Body of pancreas (tissue), 4 donors: ENCODE data around the gene IRGQ. TPM values are rescaled to one million over a fixed set of nuclear protein-coding genes. Genes with fewer than 3 reads are reported as not detected.

Experiments used
- ATAC-seq: fragments of 150-250 bp; one replicate; pipeline ENCODE4 v1.9.1; 2016
- DNase-seq, 4 donors: peaks; one replicate each; pipeline ENCODE4 v3.0.0-alpha.2; 2019
- H3K27ac ChIP-seq, 4 donors: fragments of 200-600 bp; sonication (generic); 1 replicate in 3 of 4; 2 replicates in 1 of 4; pipeline versions ENCODE4 v1.5.1 to v1.6.1; 2016 to 2019; ENCODE audit warnings: mild to moderate bottlenecking in 1 of 4, mixed read lengths in 1 of 4, moderate library complexity in 1 of 4
- H3K27me3 ChIP-seq, 2 donors: fragments of 200-600 bp; sonication (generic); one replicate each; pipeline ENCODE4 v1.6.0; 2016; ENCODE audit warnings: mild to moderate bottlenecking in 1 of 2
- H3K36me3 ChIP-seq, 2 donors: fragments of 200-600 bp; sonication (generic); replicated peaks in 1 of 2; 2 replicates each; pipeline ENCODE4 v1.5.1; 2016; ENCODE audit warnings: low read depth in 2 of 2; ENCODE audit not compliant: insufficient read depth in 1 of 2
- H3K4me1 ChIP-seq: fragments of 200-600 bp; sonication (generic); one replicate; pipeline ENCODE4 v1.6.0; 2016
- H3K4me3 ChIP-seq, 2 donors: fragments of 200-600 bp; sonication (generic); 1 replicate in 1 of 2; 2 replicates in 1 of 2; pipeline ENCODE4 v1.5.1; 2016 to 2019
- H3K9me3 ChIP-seq, 3 donors: fragments of 200-600 bp; sonication (generic); 1 replicate in 2 of 3; 2 replicates in 1 of 3; pipeline ENCODE4 v1.5.1; 2016
- CTCF ChIP-seq, 7 experiments: fragments of 450-650 bp in 4 of 7; fragments of 200-600 bp in 3 of 7; sonication (generic) in 3 of 7; IDR thresholded peaks; one replicate each; pipeline ENCODE4 v1.5.1; 2016 to 2019; ENCODE audit warnings: antibody characterized with exemption in 7 of 7
- POLR2A ChIP-seq, 3 donors: fragments of 450-650 bp; IDR thresholded peaks; one replicate each; pipeline ENCODE4 v1.6.1; 2016; ENCODE audit warnings: antibody characterized with exemption in 3 of 3, mild to moderate bottlenecking in 2 of 3
- WGBS, 2 donors: methylation state at CpG; one replicate each; pipeline ENCODE4 v1.1.5; 2017; 5-methylcytosine and 5-hydroxymethylcytosine counted together
- intact Hi-C: fragments of 100-400 bp; cut with DNase I; formaldehyde crosslinking; loops from one replicate; pipeline ENCODE4 v1.15.1; 2023
- total RNA-seq, 2 donors: library from RNA; depleted of rRNA; stranded (reverse); fragments of >200 nt; gene quantifications; one replicate each; pipeline ENCODE4 v1.1.0, GENCODE V29; 2016

IRGQ gene
- total RNA-seq, 2 donors from 2014 or later: 9.1 to 20.1 TPM

- TF ChIP-seq POLR2A (IDR thresholded peaks at IDR 0.05) (no peak), CTCF (IDR thresholded peaks at IDR 0.05) (peak; percentile 37 to 64 (median 57))
- DNase-seq (peak; percentile 61 to 79 (median 72)), ATAC-seq (no peak)
- intact Hi-C loops: no loop called here
- Histone ChIP-seq H3K9me3 (peaks cover 0 to 8% (median 0%) of the 10 kb centered on the region in 3 donors), H3K27me3 (no peaks in the 10 kb centered on the region), H3K4me1 (peaks cover 24% of the 10 kb centered on the region), H3K4me3 (no peak overlapping the region), H3K36me3 (peaks cover 0 to 2% of the 10 kb centered on the region in 2 donors), H3K27ac (peak overlapping the region in 3 of 4 donors; percentile 86 to 93 (median 87))
- WGBS, 2 donors: 49 to 57% methylated on average over 40 to 46 of the region's 62 CpGs
Measured at GRCh38 chr19:43534816-43535761, 60.8 kb downstream of the IRGQ start.

Other genes with a start within 250 kb of the IRGQ start
- under 1 TPM in 1 of 2 donors, not detected in 1; 0.52 TPM for gene CD177, start 242.4 kb downstream of the IRGQ start, total RNA-seq
- not detected for gene TEX101, start 181.2 kb downstream of the IRGQ start, total RNA-seq
- gene LYPD3, start 130.5 kb downstream of the IRGQ start, total RNA-seq: under 1 TPM in 1 of 2 donors, not detected in 1; 0.26 TPM
- gene PHLDB3, start 91.4 kb downstream of the IRGQ start, total RNA-seq: 10 to 100 TPM; 14.5 to 16.9 TPM
- 10 to 100 TPM; 21.1 to 29.8 TPM for gene ETHE1, start 68.9 kb downstream of the IRGQ start, total RNA-seq
- under 1 TPM in 1 of 2 donors, not detected in 1; 0.52 TPM for gene ZNF575, start 62.9 kb downstream of the IRGQ start, total RNA-seq
- 10 to 100 TPM; 19.7 to 31.0 TPM for gene XRCC1, start 20.6 kb downstream of the IRGQ start, total RNA-seq
- gene PINLYP, start 20.3 kb downstream of the IRGQ start, total RNA-seq: 1 to 10 TPM in 1 of 2 donors, not detected in 1; 4.6 TPM
- 1 to 10 TPM; 4.6 to 8.6 TPM for gene ZNF576, start 461 bp upstream of the IRGQ start, total RNA-seq
- 1 to 10 TPM in 1 of 2 donors, under 1 TPM in 1; 0.33 to 2.1 TPM for gene SRRM5, start 16.0 kb upstream of the IRGQ start, total RNA-seq
- gene ZNF428, start 23.5 kb upstream of the IRGQ start, total RNA-seq: 10 to 100 TPM; 24.4 to 31.6 TPM
- gene CADM4, start 43.7 kb upstream of the IRGQ start, total RNA-seq: 1 to 10 TPM; 2.0 to 2.6 TPM
- 10 to 100 TPM in 1 of 2 donors, 1 to 10 TPM in 1; 5.4 to 25.4 TPM for gene PLAUR, start 74.0 kb upstream of the IRGQ start, total RNA-seq
- not detected for gene IRGC, start 119.9 kb upstream of the IRGQ start, total RNA-seq
- gene SMG9, start 158.8 kb upstream of the IRGQ start, total RNA-seq: 10 to 100 TPM in 1 of 2 donors, 1 to 10 TPM in 1; 8.3 to 52.1 TPM
- gene KCNN4, start 184.8 kb upstream of the IRGQ start, total RNA-seq: 1 to 10 TPM in 1 of 2 donors, not detected in 1; 2.9 TPM
- not detected for gene LYPD5, start 206.3 kb upstream of the IRGQ start, total RNA-seq
- gene ZNF283, start 231.2 kb upstream of the IRGQ start, total RNA-seq: 1 to 10 TPM; 3.6 to 6.6 TPM